MM.1S (cell line): ENCODE data around the gene ACTA1.

Experiments used
- DNase-seq: peaks from one replicate; pipeline ENCODE4 v3.0.0-alpha.2; 2015
- H2AFZ ChIP-seq: fragments of 300-600 bp; sonication (generic); 2 replicates; pipeline ENCODE4 v1.6.0; 2016; ENCODE audit warnings: antibody characterized with exemption, low read length
- H3F3A ChIP-seq: fragments of 300-600 bp; sonication (generic); 2 replicates; pipeline ENCODE4 v1.6.1; 2016; ENCODE audit warnings: mild to moderate bottlenecking, antibody characterized with exemption, low read length, moderate library complexity, mixed read lengths; ENCODE audit not compliant: insufficient read depth
- H3K27ac ChIP-seq: fragments of 300-600 bp; sonication (generic); 2 replicates; pipeline ENCODE4 v1.5.1; 2016; ENCODE audit warnings: mild to moderate bottlenecking, low read length
- H3K27me3 ChIP-seq: fragments of 300-600 bp; sonication (generic); replicated peaks from 2 replicates; pipeline ENCODE4 v1.6.0; 2016; ENCODE audit warnings: low read length; ENCODE audit not compliant: insufficient read depth
- H3K36me3 ChIP-seq: fragments of 300-600 bp; sonication (generic); replicated peaks from 2 replicates; pipeline ENCODE4 v1.6.1; 2016; ENCODE audit warnings: mild to moderate bottlenecking, low read length, mixed read lengths; ENCODE audit not compliant: insufficient read depth
- H3K4me1 ChIP-seq: fragments of 300-600 bp; sonication (generic); 2 replicates; pipeline ENCODE4 v1.6.1; 2016; ENCODE audit warnings: low read length, mixed read lengths
- H3K4me2 ChIP-seq: fragments of 300-600 bp; sonication (generic); 2 replicates; pipeline ENCODE4 v1.6.0; 2016; ENCODE audit warnings: low read depth, low read length
- H3K4me3 ChIP-seq: fragments of 300-600 bp; sonication (generic); 2 replicates; pipeline ENCODE4 v1.5.1; 2016; ENCODE audit warnings: low read length, mixed read lengths
- H3K79me2 ChIP-seq: fragments of 300-600 bp; sonication (generic); 2 replicates; pipeline ENCODE4 v1.6.1; 2016; ENCODE audit warnings: mixed run types, low read length, mixed read lengths
- H3K9ac ChIP-seq: fragments of 300-600 bp; sonication (generic); 2 replicates; pipeline ENCODE4 v1.6.1; 2016; ENCODE audit warnings: low read length, mixed read lengths
- H3K9me2 ChIP-seq: fragments of 300-600 bp; sonication (generic); replicated peaks from 2 replicates; pipeline ENCODE4 v1.6.1; 2016; ENCODE audit warnings: mild to moderate bottlenecking, low read length, mixed read lengths; ENCODE audit not compliant: insufficient read depth
- H3K9me3 ChIP-seq: fragments of 300-600 bp; sonication (generic); replicated peaks from 2 replicates; pipeline ENCODE4 v1.6.1; 2016; ENCODE audit warnings: mild to moderate bottlenecking, low read length, mixed read lengths; ENCODE audit not compliant: insufficient read depth
- H4K20me1 ChIP-seq: fragments of 300-600 bp; sonication (generic); 2 replicates; pipeline ENCODE4 v1.6.1; 2016; ENCODE audit warnings: mild to moderate bottlenecking, low read length, moderate library complexity, mixed read lengths; ENCODE audit not compliant: insufficient read depth
- CTCF ChIP-seq: fragments of 300-600 bp; sonication (generic); IDR thresholded peaks from 2 replicates; pipeline ENCODE4 v1.5.1; 2016; ENCODE audit warnings: antibody characterized with exemption, low read length, mixed read lengths
- EZH2 ChIP-seq: fragments of 300-600 bp; sonication (generic); optimal IDR thresholded peaks from 2 replicates; pipeline ENCODE3; 2017; ENCODE audit warnings: low read depth, mild to moderate bottlenecking, antibody characterized with exemption, low read length, mixed read lengths
- EZH2phosphoT487 ChIP-seq: fragments of 300-600 bp; sonication (generic); IDR thresholded peaks from 2 replicates; pipeline ENCODE4 v1.6.1; 2018; ENCODE audit warnings: antibody characterized with exemption, low read length

Gene ACTA1

DNA sequence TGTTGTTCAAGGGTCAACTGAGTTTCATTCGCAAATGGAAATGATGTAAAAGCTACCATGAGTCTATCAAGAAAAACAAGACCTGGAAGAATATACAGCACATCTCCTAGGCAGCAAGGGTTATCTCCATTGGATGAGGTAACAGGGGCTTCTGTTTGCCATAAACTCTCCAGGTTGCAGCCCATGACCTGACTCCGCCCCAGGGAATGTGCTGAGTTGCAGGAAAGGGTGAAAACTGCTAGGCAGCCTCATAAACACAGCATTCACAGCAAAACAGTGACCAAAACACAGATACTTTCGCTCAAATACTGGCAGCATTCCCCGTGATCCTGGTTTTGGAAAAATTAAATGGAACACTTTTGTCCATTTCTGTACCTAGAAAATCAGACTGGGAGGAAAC is 20.2 kb upstream of the ACTA1 start:
- Histone ChIP-seq H3K9me2 (no peaks in the 10 kb centered on the region), H3F3A (no peaks in the 10 kb centered on the region), H3K9me3 (no peaks in the 10 kb centered on the region), H3K27ac (no peak overlapping the region), H2AFZ (no peak overlapping the region), H3K4me3 (no peak overlapping the region), H3K4me1 (no peaks in the 10 kb centered on the region), H3K9ac (no peak overlapping the region), H3K27me3 (no peaks in the 10 kb centered on the region), H3K36me3 (no peaks in the 10 kb centered on the region), H3K79me2 (no peaks in the 10 kb centered on the region), H4K20me1 (no peaks in the 10 kb centered on the region), H3K4me2 (no peak overlapping the region)
- TF ChIP-seq EZH2phosphoT487 (no peak), CTCF (no peak), EZH2 (no peak)
- DNase-seq, result no peak

DNA sequence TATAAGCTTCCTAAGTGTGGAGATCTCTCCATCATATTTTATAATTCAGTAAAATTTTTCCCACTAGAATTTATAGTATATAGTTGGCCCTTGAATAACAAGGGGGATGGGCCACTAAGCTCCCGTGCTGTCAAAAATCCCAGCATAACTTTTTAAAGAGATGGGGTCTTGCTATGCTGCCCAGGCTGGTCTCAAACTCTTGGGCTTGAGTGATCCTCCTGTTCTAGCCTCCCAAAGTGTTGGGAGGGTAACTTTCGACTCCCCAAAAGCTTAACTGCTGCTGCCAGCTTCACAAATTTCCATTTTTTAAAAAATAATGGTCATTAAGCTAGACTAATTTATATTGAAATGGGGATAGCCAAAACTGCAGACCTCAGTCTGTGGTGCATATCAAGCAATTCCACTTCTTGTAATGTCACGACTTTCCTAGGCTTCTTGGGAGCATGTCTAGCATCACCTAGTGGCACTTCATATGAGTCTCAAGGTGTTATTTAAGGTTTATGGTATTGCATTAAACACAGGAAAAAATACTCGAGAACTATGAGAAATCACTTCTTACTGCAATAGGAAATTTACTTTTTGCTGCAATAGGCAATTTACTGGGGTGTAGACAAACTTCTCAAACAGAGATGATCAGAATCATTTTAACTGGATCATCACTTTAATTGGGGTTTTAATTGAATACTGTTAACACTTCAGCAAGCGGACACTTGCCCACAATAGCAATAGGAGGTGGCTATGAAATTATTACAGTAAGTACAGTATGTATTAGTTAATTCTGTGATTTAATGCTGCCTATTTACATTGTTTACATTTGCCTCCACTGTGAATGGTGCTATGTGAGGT is 19.3 kb upstream of the ACTA1 start:
- no peaks in the 10 kb centered on the region for H3F3A ChIP-seq
- no peak overlapping the region for H3K9ac ChIP-seq
- H4K20me1 ChIP-seq, result no peaks in the 10 kb centered on the region
- no peaks in the 10 kb centered on the region for H3K79me2 ChIP-seq
- no peak overlapping the region for H2AFZ ChIP-seq
- H3K9me2 ChIP-seq, result no peaks in the 10 kb centered on the region
- H3K4me2 ChIP-seq, result no peak overlapping the region
- H3K4me1 ChIP-seq, result no peaks in the 10 kb centered on the region
- no peaks in the 10 kb centered on the region for H3K27me3 ChIP-seq
- no peak for TF ChIP-seq EZH2
- TF ChIP-seq CTCF, result peak; percentile 88
- peak; percentile 71 for DNase-seq
- no peak overlapping the region for H3K27ac ChIP-seq
- H3K9me3 ChIP-seq, result no peaks in the 10 kb centered on the region
- no peak overlapping the region for H3K4me3 ChIP-seq
- no peaks in the 10 kb centered on the region for H3K36me3 ChIP-seq

DNA sequence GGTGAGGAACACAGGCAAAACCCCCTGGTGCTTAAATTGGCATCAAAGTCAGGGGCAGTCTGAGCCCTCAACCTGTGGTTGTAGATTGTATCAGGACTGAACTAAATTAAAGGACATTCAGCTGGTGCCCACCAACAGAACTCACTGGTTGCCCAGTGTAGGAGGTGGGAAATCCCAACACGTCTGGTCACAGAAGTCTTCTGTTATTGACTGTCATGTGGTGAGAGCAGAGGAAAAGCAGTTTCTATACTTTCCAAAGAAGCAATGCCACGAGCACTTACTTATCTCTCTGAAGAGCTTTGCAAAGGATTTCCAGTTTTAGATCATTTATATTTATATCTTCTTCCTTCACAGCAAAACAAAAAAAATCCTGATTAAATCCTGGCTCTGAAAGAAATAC is 15.0 kb upstream of the ACTA1 start:
- no peaks in the 10 kb centered on the region for H3K9me3 ChIP-seq
- H3K27me3 ChIP-seq, result no peaks in the 10 kb centered on the region
- no peaks in the 10 kb centered on the region for H3K36me3 ChIP-seq
- no peak overlapping the region for H3K4me3 ChIP-seq
- H3K4me1 ChIP-seq, result no peaks in the 10 kb centered on the region
- H3K9ac ChIP-seq, result no peak overlapping the region
- no peak overlapping the region for H2AFZ ChIP-seq
- no peaks in the 10 kb centered on the region for H4K20me1 ChIP-seq
- no peaks in the 10 kb centered on the region for H3K79me2 ChIP-seq
- no peaks in the 10 kb centered on the region for H3K9me2 ChIP-seq
- no peak for DNase-seq
- H3F3A ChIP-seq, result no peaks in the 10 kb centered on the region
- no peak overlapping the region for H3K4me2 ChIP-seq
- no peak overlapping the region for H3K27ac ChIP-seq
- TF ChIP-seq EZH2 (no peak), CTCF (no peak), EZH2phosphoT487 (no peak)
